Duodenal mucosa (tissue), 2 donors: ENCODE results near the gene POLR1H.
A peak's percentile ranks its signal among the peaks of the same experiment; 100 is the strongest.

Experiments used
- H3K27ac ChIP-seq: one replicate; pipeline ENCODE4 v1.7.0; 2013; ENCODE audit warnings: low read depth, low read length
- H3K27me3 ChIP-seq, 2 donors: one replicate each; pipeline ENCODE4 v1.7.0; 2013; ENCODE audit warnings: low read length in 2 of 2, control low read depth in 1 of 2; ENCODE audit not compliant: insufficient read depth in 2 of 2, control insufficient read depth in 1 of 2
- H3K36me3 ChIP-seq, 2 donors: one replicate each; pipeline ENCODE4 v1.7.0; 2013; ENCODE audit warnings: low read length in 2 of 2, control low read depth in 1 of 2; ENCODE audit not compliant: insufficient read depth in 2 of 2, control insufficient read depth in 1 of 2
- H3K4me1 ChIP-seq, 2 donors: one replicate each; pipeline ENCODE4 v1.7.0; 2013; ENCODE audit warnings: low read length in 2 of 2, control low read depth in 1 of 2; ENCODE audit not compliant: insufficient read depth in 2 of 2, control insufficient read depth in 1 of 2
- H3K4me3 ChIP-seq, 2 donors: one replicate each; pipeline ENCODE4 v1.7.0; 2013; ENCODE audit warnings: low read length in 2 of 2, low read depth in 1 of 2
- H3K9ac ChIP-seq, 2 donors: one replicate each; pipeline ENCODE4 v1.7.0; 2013; ENCODE audit warnings: low read length in 2 of 2, low read depth in 1 of 2
- H3K9me3 ChIP-seq, 2 donors: one replicate each; pipeline ENCODE4 v1.7.0; 2013; ENCODE audit warnings: low read length in 2 of 2, control low read depth in 1 of 2; ENCODE audit not compliant: control insufficient read depth in 1 of 2

Gene POLR1H

DNA sequence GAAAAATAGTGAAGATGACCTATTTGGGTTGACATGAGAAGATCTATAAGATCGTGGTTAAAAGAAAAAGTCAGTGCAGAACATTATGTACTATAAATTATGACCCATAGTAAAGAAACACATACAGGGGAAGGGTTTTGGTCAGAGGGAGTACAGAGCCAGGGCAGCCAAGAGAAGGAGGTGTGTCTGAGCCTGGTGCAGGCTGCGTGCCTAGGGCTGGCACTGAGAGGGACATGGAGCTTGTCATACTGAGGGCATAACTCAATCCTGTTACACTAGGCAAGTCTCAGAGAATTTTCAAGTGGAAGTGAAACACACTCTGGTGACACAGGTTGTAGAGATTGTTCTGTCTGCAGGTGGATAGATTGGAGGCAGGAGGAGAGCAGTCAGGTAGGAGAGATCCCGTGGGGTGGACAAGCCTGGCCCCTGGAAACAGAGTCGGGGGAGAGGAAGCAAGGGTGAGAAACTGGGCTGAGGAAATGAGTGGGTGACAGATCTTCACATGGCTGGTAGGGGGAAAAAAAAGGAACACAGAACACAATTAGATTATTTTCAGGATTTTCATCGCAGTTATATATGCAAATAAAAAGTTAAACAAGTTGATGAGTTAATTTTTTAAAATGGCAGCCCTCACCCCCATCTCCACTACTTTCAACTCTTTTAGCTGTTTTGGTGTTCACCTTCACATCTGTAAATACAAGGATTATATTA, 33.0 kb downstream of the POLR1H start:
- no peak overlapping the region for H3K27ac ChIP-seq
- peaks cover 3 to 14% of the 10 kb centered on the region in 2 donors for H3K27me3 ChIP-seq
- H3K4me1 ChIP-seq, result peaks cover 28 to 32% of the 10 kb centered on the region in 2 donors
- H3K36me3 ChIP-seq, result no peaks in the 10 kb centered on the region
- H3K9ac ChIP-seq, result no peak overlapping the region
- no peak overlapping the region for H3K4me3 ChIP-seq
- H3K9me3 ChIP-seq, result no peaks in the 10 kb centered on the region

DNA sequence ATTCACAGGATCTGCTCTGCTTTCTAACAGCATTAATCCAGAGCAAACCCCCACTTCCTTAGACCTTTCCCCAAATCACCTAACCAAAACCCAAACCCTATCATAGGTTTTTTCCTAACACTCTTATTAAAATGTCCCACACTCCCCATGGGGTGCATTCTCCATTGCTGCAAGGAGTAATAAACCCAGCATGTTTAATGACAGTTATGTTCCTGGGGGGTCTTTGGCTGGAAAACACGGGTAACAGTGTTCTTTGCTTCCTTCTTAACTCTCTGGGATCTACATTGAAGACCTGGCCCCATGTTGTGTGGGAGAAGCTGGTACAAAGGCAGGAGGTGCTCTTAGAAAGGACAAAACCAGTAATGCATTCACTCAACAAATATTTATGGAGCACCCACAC, 35.8 kb downstream of the POLR1H start:
- no peak overlapping the region for H3K9ac ChIP-seq
- no peaks in the 10 kb centered on the region for H3K36me3 ChIP-seq
- peaks cover 37 to 48% of the 10 kb centered on the region in 2 donors for H3K4me1 ChIP-seq
- H3K27ac ChIP-seq, result no peak overlapping the region
- H3K27me3 ChIP-seq, result peaks cover 8 to 14% of the 10 kb centered on the region in 2 donors
- H3K9me3 ChIP-seq, result no peaks in the 10 kb centered on the region
- H3K4me3 ChIP-seq, result no peak overlapping the region

GRCh38 chr6:30097902-30098768, 37.1 kb downstream of the POLR1H start:
- no peak overlapping the region for H3K4me3 ChIP-seq
- no peak overlapping the region for H3K27ac ChIP-seq
- H3K4me1 ChIP-seq, result peaks cover 35 to 51% of the 10 kb centered on the region in 2 donors
- no peak overlapping the region for H3K9ac ChIP-seq
- no peaks in the 10 kb centered on the region for H3K9me3 ChIP-seq
- no peaks in the 10 kb centered on the region for H3K36me3 ChIP-seq
- peaks cover 8 to 12% of the 10 kb centered on the region in 2 donors for H3K27me3 ChIP-seq

DNA sequence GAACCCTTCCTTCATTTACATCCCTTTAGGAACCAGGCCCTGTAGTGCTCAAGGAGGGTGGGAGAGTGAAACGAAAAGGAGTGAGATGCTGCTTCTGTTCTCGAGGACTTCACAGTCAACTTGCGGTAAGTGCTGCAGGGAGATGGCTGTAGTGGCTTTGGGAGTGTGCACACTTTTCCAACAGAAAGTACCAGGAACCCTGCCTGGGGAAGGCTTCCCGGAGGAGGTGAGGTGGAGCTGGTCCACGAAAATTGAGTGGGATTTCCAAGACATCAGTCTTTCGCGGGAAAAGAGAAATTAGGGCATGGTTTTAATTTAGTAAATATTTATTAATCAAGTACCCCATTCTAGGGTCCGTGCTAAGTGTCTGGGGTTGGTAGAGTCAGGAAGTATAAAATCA, 39.1 kb downstream of the POLR1H start:
- no peaks in the 10 kb centered on the region for H3K36me3 ChIP-seq
- peak overlapping the region in 1 of 2 donors; percentile 67 for H3K9ac ChIP-seq
- peak overlapping the region; percentile 80 to 82 for H3K4me3 ChIP-seq
- no peaks in the 10 kb centered on the region for H3K9me3 ChIP-seq
- peaks cover 44 to 53% of the 10 kb centered on the region in 2 donors for H3K4me1 ChIP-seq
- no peak overlapping the region for H3K27ac ChIP-seq
- H3K27me3 ChIP-seq, result peaks cover 8 to 12% of the 10 kb centered on the region in 2 donors

- H3K36me3 ChIP-seq, result no peaks in the 10 kb centered on the region
- peak overlapping the region; percentile 80 to 82 for H3K4me3 ChIP-seq
- peaks cover 42 to 48% of the 10 kb centered on the region in 2 donors for H3K4me1 ChIP-seq
- peak overlapping the region; percentile 67 to 94 for H3K9ac ChIP-seq
- no peaks in the 10 kb centered on the region for H3K9me3 ChIP-seq
- no peak overlapping the region for H3K27ac ChIP-seq
- H3K27me3 ChIP-seq, result peaks cover 8 to 12% of the 10 kb centered on the region in 2 donors
These were observed 39.7 kb downstream of the POLR1H start for GRCh38 chr6:30100585-30101443.

DNA sequence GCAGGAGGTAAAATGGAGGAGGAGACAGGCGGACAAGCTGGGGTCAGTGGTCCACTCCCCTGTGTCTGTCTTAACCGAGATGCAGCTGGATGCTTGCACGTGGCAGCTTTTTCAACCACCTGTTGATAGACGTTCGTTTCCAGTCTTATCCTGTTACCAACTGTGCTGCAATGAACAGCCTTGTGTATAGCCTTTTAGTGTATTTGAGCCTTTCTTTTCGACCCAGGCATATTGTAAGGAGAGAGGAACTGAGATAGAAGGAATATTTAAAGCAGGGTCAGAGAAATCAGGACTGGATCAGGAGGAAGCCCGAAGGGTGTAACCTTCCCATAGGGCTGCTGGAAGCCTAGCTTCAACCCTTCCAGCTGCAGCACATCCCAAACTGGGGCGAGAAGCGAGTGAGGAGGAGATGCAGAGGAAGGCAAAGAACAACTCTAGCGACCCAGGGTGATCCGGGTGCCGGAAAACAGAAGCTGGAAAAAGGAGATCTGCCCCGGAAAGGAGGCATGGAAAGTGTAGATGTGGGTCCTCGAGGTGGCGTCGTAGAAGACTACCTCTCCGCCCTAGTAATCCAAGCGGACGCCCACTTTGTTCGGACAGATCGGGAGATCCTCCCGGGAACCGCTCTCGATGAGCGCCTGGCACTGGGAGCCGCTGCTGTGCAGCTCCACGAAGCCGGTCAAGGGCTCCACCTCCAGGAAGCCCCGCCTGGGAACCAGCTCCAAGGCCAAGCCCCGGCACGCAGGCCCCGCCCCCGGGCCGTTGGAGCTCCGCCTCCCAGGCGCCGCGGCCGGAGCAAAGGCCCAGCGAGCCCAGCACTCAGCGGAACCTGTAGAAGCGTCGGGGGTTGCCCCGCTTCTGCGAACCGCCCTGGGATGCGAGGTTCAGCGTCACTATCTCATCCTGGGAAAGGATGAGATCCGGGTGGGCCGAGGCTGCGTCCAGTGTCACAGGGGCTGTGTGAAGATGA, 40.7 kb downstream of the POLR1H start:
- Histone ChIP-seq H3K9me3 (no peaks in the 10 kb centered on the region), H3K36me3 (no peaks in the 10 kb centered on the region), H3K9ac (peak overlapping the region; percentile 67 to 94), H3K4me3 (peak overlapping the region; percentile 80 to 82), H3K4me1 (peaks cover 40 to 47% of the 10 kb centered on the region in 2 donors), H3K27ac (no peak overlapping the region), H3K27me3 (peaks cover 8 to 12% of the 10 kb centered on the region in 2 donors)

DNA sequence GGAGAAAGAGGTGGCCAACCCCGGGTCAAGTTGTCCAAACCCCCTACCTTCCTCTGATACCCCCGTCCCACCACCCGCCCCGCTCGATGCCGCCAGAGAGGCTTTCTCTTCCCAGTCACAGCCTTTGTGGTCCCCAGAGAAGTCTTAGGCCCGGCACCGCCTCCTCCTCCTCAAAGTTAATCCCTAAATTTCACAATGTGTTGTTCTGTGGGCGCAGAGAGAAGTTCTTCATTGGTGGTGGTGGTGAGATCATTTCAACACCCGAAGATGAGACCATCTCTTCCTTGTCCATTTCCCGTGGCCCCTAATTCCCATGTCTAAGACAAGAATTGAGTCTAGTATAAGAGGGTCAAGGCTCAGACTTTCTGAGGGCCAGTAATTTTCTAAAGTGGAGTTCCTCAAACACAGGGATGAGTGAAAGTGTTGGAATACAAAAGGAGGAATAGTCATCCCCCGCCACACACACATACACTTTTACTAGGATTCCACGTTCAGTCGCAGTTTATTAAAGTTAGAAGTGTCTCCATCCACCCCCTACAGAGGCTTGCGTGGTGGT, 41.4 kb downstream of the POLR1H start:
- Histone ChIP-seq H3K9ac (peak overlapping the region; percentile 67 to 94), H3K27ac (peak overlapping the region; percentile 1), H3K27me3 (peaks cover 6 to 8% of the 10 kb centered on the region in 2 donors), H3K9me3 (no peaks in the 10 kb centered on the region), H3K4me3 (peak overlapping the region; percentile 80 to 82), H3K4me1 (peaks cover 40 to 45% of the 10 kb centered on the region in 2 donors), H3K36me3 (no peaks in the 10 kb centered on the region)

DNA sequence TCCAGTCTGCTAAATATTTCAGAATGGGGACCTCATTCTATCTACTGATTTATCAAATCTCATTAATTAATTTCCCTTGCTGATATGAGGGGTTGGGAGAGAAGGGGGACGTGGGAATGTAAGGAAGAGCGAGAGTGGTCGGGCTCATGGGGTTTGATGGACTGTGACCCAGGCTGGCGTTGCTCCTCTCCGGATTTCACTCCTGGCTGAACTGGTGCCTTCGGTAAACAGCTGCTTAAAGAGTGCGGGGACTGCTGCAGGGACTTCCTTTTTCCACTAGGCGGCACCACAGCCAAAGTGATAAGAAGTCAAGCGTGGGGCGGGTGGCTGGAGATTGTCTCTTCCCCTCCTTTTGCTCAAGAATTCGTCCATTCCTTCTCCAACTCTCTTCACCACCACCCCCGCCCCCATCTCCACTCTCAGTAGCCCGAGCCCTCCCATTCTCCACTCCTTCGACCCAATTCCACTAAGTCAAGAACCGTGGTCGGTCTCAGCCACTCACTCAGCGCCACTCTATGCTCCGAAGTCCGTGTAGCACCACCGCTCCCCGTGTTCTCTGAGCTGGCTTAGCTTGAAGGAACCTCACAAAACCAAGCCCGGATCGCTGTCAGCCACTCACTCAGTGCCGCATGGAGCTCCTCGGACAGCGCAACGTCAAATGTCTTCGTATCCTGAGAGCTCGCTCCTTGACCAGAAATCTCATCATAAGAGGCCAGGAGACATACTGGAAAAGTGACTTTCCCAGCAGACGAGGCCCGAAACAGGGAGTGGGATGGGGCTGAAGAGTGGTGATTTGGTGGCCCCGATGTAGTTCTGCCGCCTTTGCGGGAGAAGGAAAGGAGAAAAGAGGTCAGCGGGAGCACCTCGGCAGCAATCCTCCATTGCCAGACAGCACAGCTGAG, 42.2 kb downstream of the POLR1H start:
- H3K27me3 ChIP-seq, result peaks cover 3 to 5% of the 10 kb centered on the region in 2 donors
- H3K9me3 ChIP-seq, result no peaks in the 10 kb centered on the region
- H3K36me3 ChIP-seq, result no peaks in the 10 kb centered on the region
- H3K27ac ChIP-seq, result peak overlapping the region; percentile 1
- H3K4me1 ChIP-seq, result peaks cover 33 to 38% of the 10 kb centered on the region in 2 donors
- peak overlapping the region; percentile 59 to 80 for H3K4me3 ChIP-seq
- peak overlapping the region; percentile 52 to 67 for H3K9ac ChIP-seq
